ENCODE measurements around the gene SERPINB5.
"Not testable (repeated sequence)": the region's sequence is repeated elsewhere in the genome, so short reads cannot be mapped to it uniquely, and the experiment has no call there.

Gene SERPINB5, protein sequence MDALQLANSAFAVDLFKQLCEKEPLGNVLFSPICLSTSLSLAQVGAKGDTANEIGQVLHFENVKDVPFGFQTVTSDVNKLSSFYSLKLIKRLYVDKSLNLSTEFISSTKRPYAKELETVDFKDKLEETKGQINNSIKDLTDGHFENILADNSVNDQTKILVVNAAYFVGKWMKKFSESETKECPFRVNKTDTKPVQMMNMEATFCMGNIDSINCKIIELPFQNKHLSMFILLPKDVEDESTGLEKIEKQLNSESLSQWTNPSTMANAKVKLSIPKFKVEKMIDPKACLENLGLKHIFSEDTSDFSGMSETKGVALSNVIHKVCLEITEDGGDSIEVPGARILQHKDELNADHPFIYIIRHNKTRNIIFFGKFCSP

GRCh38 chr18:63476668-63477067 is at the start of gene SERPINB5:
Gene SERPINB5, plus strand, starts transcription at chr18:63476958. Its CDS starts 7,471 bp downstream, at chr18:63484429.
- no peak for DNase-seq (ENCODE audit: low read depth in 2 of 2)

DNA sequence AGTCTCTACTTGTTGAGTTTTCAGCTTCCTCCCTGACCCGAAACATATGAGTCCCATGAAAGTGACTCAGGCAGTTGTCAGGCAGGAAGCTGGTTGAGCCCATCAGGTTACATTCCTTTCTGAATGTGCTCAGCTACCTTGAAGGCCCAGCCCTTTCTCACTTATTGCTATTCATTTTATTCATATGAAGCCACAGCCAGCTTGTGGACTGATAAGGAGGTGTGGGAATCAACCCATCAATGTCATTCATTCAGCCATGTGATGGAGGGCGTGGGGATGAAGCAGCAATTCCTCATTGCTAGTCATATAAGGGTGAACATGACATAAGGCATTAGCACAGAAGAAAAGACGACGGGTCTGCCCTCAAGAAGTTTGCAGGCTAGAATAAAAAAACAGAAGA is 49.2 kb upstream of the SERPINB5 start:
- no peak for DNase-seq (ENCODE audit: low read depth in 2 of 2)

DNA sequence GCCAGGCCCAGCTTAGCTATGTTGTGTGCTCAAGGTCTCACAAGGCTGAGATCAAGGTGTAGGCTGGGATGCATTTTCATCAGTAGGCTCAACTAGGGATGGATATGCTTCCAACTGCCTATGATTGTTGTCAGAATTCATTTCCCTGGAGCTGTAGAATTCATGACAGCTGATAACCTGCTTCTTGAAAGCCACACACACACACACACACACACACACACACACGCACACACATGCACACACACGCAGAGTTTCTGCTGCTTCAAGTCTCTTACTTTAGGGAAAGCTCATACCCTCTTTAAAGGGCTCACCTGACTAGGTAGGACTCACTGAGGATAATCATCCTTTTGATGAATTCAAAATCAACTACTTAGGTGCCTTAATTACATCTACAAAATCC is 46.2 kb upstream of the SERPINB5 start:
- no peak for DNase-seq (ENCODE audit: low read depth in 2 of 2)

- DNase-seq (ENCODE audit: low read depth in 2 of 2), result no peak
Observed at GRCh38 chr18:63431180-63431579, 45.6 kb upstream of the SERPINB5 start.

GRCh38 chr18:63433334-63433866 is 43.4 kb upstream of the SERPINB5 start:
- no peak for DNase-seq (ENCODE audit: low read depth in 2 of 2)

DNA sequence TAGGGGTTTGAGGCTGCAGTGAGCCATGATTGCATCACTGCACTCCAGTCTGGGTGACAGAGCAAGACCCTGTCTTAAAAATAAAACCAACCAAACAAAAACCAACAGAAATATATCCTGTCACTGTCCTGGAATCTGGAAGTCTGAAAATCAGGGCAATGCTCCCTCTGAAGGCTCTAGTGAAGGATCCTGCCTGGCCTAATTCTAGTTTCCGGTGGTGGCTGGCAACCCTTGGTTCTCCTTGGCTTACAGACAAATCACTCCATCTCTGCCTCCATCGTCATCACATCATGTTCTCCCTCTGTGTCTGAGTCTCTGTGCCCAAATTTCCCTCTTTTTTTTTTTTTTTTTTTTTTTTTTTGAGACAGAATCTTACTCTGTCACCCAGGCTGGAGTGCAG is 38.6 kb upstream of the SERPINB5 start:
- DNase-seq (ENCODE audit: low read depth in 2 of 2), result no peak

DNA sequence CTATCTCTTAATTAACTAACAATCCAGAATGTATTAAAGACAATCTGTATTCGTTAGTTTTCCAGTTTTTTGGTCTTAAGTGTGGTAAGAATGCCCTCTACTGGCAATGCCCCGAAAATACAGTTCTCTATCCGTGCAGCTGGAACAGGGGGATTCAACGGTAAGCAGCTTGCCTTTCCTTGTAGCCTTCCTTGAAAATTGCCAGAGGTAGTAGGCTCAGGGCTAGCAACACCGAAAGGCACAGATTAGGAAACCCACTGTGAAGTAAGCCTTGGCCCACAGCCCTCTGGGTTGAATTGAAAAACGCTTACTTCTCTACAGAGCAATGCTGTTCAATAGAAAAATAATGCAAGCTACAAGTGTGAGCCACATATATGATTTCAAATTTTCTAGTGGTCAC is 37.4 kb upstream of the SERPINB5 start:
- DNase-seq (ENCODE audit: low read depth in 2 of 2), result peak; percentile 11 to 16

GRCh38 chr18:63440219-63440618 is 36.5 kb upstream of the SERPINB5 start:
- no peak for DNase-seq (ENCODE audit: low read depth in 2 of 2)

DNA sequence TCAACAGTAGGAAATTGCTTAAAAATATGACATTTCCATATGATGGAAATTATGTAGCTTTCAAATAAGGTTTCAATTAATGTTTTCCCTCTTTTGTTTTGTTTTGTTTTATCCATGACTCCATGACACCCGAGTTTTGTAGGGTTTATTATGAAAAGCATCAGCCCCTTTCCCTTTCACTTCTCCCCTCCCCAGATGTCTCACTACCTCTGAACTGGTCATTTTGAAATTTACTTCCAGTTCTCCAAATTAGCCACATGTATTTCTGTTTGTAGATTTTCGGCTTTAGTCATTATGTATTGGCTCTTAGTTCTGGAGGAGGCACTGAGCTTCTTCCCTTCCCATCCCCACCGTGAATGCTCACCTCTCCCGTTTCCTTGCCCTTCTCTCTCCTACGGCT is 35.9 kb upstream of the SERPINB5 start:
- DNase-seq (ENCODE audit: low read depth in 2 of 2), result no peak

DNA sequence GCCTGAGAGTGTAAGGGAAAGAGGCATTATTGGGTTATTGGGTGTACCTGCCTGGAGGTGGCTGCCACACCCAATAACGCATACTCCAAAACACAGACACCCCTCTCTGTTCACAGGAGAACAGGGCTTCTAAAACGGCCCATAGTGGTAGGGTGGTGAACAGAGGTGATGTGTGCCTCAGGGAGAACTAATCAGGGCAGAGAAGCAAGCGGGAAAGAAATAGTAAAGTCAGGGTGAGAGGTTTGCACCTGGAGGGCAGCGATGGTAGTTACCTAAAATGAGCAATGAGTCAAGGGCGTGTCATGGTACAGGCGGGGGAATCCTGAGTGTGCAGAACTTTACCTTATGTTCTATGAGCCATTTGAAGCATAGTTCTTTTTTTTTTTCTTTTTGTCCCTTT is 32.9 kb upstream of the SERPINB5 start:
- DNase-seq (ENCODE audit: low read depth in 2 of 2), result no peak

GRCh38 chr18:63444580-63444979 is 32.2 kb upstream of the SERPINB5 start:
- no peak for DNase-seq (ENCODE audit: low read depth in 2 of 2)

GRCh38 chr18:63445037-63445436 is 31.7 kb upstream of the SERPINB5 start:
- no peak for DNase-seq (ENCODE audit: low read depth in 2 of 2)

DNA sequence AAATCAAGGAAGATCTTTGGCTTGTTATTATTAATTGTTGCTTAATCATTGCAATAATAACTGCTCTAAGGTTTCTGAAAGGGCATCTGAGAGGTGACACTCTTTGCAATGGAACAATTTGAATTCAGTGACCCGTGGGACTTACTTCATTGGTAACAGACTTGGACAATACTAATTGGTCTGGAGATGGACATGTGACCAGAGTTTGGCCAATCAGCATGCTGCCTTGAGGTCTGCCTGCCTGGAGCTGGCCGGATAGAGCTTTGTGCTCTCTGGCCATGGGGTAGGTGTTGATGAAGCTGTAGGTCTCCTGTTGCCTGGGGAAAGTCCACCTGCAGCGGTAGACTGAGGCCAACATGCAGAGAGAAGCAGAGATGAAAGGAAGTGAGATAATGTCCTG is 30.5 kb upstream of the SERPINB5 start:
- no peak for DNase-seq (ENCODE audit: low read depth in 2 of 2)

- DNase-seq (ENCODE audit: low read depth in 2 of 2), result no peak
Observed at GRCh38 chr18:63447066-63447465, 29.7 kb upstream of the SERPINB5 start.

DNA sequence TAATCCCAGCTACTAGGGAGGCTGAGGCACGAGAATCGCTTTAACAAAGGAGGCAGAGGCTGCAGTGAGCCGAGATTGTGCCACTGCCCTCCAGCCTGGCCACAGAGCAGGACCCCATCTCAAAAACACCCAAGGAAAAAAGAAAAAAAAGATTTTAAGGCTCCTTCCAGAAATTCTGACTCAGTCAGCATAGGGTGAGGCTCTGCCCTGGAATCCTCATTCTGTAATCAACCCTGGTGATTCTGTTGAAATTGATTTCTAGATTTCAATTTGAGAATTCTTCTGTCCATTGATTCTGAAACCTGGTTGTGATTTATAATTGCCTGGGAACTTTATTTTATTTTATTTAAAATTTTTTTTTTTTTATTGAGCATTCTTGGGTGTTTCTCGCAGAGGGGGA is 27.3 kb upstream of the SERPINB5 start:
- no peak for DNase-seq (ENCODE audit: low read depth in 2 of 2)

DNA sequence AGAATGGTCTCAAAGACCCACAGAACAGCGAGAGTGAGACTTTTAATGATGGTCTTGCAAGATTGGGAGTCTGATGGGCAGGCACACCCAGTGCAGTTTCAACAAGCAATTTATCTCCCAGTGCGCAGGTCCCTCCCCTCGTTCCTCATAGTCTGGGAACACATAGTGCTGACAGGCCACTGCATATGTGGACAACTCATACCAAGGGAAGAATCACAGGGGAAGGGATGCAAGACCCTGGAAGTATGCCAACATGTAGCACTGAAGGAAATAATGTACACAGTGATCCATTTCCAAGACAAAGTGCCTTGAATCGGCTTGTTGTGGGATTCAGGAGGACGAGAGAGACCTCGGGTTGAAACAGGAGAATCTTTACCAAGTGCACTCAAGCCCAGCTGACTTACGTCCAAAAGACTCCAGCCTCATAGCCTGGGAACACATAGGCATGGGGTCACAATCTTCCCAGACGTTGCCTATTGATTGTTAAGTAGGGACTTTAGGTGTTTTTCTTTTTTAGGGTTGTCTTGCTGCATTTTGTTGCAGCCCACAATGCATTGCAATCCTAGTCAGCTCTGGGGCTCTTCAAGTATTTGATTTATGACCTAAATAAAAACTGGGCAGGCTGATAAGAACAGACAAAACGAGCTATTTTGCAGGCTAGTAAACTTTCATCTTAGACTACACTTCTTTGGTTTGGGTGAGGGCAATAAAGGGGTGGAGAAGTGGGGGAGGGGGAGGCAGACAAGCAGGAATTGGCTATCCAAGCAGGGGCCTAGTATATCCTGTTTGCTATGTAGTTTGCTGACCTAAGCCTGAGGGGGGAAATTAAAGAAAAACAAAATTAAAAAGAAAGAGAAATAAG is 24.7 kb upstream of the SERPINB5 start:
- DNase-seq (ENCODE audit: low read depth in 2 of 2), result no peak

DNA sequence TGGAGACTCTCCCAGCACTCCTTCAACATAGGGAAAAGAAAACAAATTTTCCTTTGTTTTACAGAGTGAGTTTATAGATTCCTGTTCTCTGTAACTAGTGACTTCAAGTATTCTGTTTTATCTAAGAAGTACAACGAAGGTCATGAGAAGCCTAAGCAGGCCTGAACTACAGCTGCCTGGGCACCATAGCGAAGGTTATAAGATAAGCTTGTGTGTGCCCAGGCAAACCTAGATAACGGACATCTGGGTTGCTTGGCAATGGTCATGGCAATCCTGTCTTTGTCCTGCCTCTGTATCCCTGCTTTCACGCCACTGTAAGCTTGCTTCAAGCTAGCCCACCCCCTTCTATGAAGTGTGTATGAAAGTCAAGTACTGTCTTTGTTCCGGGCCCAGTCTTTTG is 24.0 kb upstream of the SERPINB5 start:
- not testable (repeated sequence) for DNase-seq (ENCODE audit: low read depth in 2 of 2)

- DNase-seq (ENCODE audit: low read depth in 2 of 2), result no peak
Observed at GRCh38 chr18:63454497-63454896, 22.3 kb upstream of the SERPINB5 start.

DNA sequence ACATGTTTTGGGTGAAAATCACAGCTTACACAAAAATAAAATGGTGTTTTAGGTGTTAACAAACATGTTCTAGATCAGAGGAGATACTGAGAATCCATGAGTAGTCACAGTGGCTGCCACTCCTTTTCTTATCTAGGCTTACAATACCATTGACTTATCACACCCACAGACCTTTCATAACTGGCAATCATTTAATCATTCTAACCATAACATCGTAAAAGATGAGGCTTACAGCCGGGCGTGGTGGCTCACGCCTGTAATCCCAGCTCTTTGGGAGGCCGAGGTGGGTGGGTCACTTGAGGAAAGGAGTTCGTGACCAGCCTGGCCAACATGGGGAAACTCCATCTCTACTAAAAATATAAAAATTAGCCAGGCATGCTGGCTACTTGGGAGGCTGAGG is 18.8 kb upstream of the SERPINB5 start:
- no peak for DNase-seq (ENCODE audit: low read depth in 2 of 2)

- no peak for DNase-seq (ENCODE audit: low read depth in 2 of 2)
Observed at GRCh38 chr18:63460414-63460813, 16.3 kb upstream of the SERPINB5 start.

DNA sequence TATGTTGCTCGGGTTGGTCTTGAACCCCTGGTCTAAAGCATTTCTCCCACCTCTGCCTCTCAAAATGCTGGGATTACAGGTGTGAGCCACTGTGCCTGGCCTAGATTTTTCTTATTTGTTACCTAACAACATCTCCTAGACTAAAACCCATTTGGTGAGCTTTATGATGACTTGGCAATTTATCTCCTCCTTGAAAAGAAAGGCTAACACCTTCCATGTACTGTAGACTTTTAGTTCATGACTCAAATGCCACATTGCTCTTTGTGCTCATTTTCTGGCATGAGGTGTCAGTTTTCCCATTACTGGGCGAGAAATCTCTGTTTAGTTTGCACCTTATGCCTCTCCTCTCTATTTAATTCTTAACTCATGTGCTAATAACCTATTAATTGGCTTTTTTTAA is 12.3 kb upstream of the SERPINB5 start:
- DNase-seq (ENCODE audit: low read depth in 2 of 2), result no peak

DNA sequence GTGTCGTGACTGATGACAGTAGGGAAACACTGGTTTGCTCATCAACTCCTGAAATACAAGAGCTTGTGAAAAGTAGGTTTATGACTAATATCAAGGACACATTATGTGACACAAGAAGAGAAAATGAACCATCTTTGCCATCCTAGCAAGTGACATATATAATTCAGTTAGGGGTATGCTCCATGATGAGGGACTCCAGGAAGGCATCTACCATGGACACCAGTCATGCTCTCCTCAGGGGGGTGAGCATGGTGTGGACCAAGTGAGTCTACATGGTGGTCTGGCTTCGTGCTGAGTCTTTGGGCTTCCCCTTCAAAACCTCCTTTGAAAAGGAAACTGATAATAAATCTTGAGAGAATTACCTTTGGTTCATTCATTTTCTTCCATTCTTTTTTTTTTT is 11.7 kb upstream of the SERPINB5 start:
- no peak for DNase-seq (ENCODE audit: low read depth in 2 of 2)

DNA sequence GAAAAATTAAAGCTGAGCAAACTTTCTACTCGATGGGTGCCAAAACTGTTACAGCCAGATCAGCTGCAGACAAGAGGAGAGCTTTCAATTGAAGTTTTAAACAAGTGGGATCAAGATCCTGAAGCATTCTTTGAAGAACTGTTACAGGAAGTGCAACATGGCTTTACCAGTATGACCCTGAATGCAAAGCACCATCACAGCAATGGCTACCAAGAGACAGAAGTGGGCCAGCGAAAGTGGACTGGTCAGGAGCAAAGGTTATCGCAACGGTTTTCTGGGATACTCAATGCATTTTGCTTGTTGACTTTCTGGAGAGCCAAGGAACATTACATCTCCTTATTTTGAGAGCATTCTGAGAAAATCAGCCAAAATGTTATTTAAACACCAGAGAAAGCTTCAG is 9.1 kb upstream of the SERPINB5 start:
- no peak for DNase-seq (ENCODE audit: low read depth in 2 of 2)

Data from stimulated activated CD8-positive, alpha-beta memory T cell treated with anti-CD3 and anti-CD28 coated beads, Interleukin-7, amount 100 ng/mL, for 4 hours (primary cell).